ENCODE results near the gene TXNRD3.

GRCh38 chr3:126621627-126622345, 33.1 kb downstream of the TXNRD3 start:
- TF ChIP-seq, protein P1, sequence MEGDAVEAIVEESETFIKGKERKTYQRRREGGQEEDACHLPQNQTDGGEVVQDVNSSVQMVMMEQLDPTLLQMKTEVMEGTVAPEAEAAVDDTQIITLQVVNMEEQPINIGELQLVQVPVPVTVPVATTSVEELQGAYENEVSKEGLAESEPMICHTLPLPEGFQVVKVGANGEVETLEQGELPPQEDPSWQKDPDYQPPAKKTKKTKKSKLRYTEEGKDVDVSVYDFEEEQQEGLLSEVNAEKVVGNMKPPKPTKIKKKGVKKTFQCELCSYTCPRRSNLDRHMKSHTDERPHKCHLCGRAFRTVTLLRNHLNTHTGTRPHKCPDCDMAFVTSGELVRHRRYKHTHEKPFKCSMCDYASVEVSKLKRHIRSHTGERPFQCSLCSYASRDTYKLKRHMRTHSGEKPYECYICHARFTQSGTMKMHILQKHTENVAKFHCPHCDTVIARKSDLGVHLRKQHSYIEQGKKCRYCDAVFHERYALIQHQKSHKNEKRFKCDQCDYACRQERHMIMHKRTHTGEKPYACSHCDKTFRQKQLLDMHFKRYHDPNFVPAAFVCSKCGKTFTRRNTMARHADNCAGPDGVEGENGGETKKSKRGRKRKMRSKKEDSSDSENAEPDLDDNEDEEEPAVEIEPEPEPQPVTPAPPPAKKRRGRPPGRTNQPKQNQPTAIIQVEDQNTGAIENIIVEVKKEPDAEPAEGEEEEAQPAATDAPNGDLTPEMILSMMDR (IDR thresholded peaks at IDR 0.05), result no peak
- TF ChIP-seq POLR2A (IDR thresholded peaks at IDR 0.05), result no peak

Measured in adrenal gland (tissue), 5 donors.